DND-41 (cell line): ENCODE measurements around the gene DDX1.

Source experiments
- CTCF ChIP-seq: IDR thresholded peaks from 2 replicates; pipeline ENCODE4 v1.5.1; 2012; ENCODE audit warnings: borderline replicate concordance, low read length, moderate library complexity, mild to moderate bottlenecking; ENCODE audit not compliant: poor library complexity, severe bottlenecking; ENCODE audit errors: extremely low read depth
- EZH2 ChIP-seq: IDR thresholded peaks from 3 replicates; pipeline ENCODE4 v1.6.1; 2012; ENCODE audit warnings: borderline replicate concordance, low read depth, mild to moderate bottlenecking, moderate library complexity, low read length, inconsistent platforms; ENCODE audit not compliant: severe bottlenecking

GRCh38 chr2:15543541-15543940 is 48.1 kb upstream of the DDX1 start:
- TF ChIP-seq EZH2 (no peak), CTCF (no peak)
